TTC549 (cell line): ENCODE measurements around the gene RAPGEF6.

ENCODE experiments used
- FAIRE-seq: peaks from 2 replicates; lab custom pipeline; 2012; peaks lifted over from hg19 to GRCh38; lab: Jason Lieb, UNC

Gene RAPGEF6

DNA sequence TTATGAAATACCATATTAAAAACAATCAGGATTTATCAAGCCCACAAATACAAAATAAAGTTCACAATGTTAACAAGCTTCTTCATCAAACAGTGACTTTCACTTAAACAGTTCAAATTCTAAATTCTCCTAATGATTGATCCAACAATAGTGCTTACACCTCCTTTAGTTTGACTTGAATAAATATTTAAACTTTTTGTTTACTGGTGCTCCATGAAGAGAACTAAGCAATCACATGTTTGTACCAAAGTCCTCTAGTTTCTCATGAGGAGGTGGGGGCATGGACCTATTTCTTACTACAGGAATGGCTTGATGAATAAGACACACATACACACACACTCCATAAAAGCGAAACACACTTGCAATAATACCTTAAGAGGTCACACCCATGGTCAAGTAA is 95.8 kb downstream of the RAPGEF6 start:
- FAIRE-seq = no peak

DNA sequence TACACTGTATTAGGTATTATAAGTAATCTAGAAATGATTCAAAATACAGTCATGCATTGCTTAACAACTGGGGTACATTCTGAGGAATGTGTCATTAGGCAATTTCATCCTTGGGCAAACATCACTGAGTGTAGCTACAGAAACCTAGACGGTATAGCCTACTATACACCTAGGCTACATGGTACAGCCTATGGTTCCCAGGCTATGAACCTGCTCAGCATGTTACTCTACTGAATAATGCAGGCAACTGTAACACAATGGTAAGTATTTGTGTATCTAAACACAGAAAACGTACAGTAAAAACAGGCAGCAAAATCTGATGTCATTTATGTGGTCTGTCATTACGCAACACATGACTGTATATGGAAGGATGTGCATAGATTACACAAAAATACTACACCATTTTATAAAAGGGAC is 96.8 kb downstream of the RAPGEF6 start:
- no peak for FAIRE-seq

DNA sequence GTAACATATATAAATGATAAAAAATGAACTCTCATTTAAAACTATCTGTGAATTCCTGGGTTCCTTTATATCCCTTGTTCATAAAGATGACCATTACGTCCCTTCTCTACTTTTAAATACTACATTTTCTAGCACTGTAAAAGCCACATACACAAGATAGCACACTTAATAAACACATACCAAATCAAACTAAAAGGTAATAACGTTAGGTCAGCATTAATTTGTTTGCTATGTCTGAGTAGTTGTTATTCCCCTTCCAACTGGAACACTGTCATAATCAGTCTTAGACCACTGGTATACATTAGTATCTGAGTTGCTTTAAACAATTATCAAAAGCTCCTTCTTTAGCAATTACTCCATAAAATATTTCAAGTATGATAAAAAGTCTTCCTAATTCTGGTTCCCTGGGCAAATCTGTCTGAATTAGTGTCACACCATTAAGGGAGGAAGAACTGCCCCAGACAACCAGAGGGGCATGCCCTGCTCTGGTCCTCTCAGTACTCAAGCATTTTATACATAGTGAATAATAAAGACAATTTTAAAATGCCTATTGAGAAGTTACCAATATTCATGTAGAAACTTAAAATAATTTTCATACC is 98.1 kb downstream of the RAPGEF6 start:
- no peak for FAIRE-seq

DNA sequence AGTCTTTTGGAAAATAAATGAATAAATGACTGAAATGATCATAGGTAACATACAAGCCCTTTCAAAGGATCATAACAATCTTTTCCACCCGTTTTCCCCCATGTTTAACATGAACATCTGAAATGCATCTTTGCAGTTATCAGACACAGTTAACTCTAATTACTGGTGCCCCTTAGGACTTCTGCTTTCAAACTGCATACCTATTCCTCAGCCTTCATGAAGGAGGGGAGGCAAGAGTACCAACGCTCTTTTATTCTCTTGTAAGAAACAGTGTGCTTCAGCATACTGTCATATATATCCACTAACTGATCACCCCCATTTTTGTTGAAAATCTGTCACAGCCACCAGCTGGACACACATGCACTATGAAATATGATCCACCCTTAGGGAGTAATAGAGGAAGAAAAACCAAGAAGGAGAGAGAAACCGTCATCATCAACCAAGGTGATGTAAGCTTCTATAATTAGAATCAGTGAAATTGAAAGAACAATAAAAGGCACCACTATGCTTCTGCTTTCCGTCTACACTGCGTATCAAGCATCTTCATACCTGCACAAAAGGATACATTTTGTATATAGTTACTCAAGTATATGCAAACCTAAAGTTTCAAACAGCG is 98.7 kb downstream of the RAPGEF6 start:
- no peak for FAIRE-seq

DNA sequence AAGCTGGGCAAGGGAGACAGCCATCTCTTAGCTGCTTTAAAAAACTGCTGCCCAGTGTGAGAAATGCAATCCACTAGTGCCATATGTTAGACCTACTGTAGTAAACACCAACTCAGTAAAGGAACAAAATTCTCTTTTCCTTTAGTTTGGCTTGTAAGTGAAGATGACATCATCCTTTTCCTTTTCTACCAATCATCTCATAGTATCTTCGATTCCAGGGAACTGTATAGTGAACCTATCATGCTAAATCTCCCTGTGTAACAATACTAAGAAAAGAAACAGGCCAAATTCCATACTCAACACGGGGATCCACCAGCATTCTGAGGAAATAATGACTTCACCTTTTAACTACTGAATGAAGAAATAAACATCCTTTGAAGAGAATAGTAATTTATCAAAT is 100.1 kb downstream of the RAPGEF6 start:
- FAIRE-seq = no peak

DNA sequence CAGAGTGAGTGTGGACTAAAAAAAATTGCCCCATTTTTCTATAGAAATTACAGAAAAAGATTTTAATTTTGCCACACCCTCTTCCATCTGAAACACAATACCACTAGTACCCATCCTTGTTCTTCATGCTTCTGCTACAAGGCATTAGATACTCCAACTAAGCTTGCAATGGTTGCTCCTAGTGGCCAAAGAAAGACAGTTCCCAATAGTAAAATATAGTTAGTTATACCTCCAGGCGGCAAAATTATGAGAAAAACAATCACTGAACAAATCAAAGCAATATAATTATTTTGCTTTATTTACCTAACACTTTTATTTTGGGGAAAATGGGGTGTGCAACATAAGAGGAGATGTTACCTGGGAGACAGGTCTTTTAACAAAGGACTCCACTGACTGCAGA is 101.2 kb downstream of the RAPGEF6 start:
- no peak for FAIRE-seq

DNA sequence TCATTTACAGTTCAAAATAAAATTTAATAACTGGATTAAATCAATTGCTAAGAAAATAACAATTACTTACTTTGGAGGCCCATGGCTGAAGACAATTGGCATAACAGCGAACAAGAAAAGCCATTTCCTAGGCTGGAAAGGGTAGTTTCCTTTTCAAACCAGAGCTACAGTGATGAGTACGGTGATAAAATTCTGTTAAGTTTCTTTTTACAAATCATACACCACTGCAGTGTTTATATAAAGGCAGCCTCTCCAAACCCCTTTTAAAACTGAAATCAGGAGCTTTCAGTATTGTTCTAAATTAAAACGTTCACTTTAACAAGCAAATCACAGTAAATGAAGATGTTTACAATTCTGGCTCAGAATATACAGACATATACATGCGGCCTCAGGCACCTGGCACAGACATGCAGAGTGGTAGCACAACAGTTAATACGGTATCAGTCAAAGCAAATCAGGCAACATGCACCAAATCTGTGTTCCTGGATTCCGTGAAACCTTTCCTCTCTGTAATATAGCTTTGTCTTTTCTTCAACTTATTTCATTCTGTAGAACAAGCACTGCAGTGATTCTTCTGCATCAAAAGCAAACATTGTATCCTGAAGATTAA is 102.9 kb downstream of the RAPGEF6 start:
- FAIRE-seq = no peak

DNA sequence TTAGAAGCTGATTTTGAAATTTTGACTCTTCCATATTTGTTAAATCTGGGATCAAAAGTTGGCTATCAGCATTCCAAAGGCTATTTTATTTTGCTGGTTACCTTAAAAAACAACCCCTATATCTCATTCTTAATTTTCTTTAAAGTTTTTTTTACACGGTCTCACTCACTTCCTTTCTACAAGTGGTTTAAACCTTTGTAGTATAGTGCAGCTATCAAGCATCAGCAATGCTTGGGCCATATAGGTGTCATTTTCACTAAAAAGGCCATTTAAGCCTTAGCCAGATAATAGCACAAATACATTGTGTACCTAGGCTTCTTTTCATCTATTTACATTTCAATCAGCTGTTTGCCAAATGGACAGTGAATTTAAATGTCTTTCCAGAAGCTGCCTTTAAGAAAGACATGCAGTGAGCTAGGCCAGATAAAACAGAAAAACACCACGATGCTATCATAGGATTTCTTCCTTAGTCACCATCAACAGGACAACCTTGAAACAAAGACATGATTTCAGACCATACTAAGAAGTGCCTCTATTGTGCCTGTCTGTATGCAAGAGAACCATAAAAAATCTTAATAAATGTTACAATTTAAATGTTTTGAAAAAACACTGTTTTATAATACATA is 104.2 kb downstream of the RAPGEF6 start:
- FAIRE-seq = no peak

DNA sequence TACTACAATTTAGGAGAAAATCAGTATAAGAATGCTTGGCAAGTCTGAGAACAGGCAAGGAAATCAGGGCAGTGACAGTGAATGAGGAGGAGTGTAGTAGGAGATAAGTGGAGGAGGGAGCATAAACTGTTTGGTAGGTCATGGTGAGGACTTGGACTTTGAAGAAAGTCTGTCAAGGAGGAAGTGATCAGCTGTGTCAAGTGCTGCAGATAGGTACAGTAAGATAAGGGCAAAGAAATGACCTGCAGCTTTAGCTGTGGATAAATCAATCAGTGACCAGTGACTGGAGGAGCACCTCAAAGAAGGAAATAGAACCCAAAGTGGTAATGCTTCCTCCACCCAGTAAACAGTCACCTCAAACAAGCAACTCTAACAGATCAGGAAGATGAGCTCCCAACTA is 106.3 kb downstream of the RAPGEF6 start:
- no peak for FAIRE-seq

DNA sequence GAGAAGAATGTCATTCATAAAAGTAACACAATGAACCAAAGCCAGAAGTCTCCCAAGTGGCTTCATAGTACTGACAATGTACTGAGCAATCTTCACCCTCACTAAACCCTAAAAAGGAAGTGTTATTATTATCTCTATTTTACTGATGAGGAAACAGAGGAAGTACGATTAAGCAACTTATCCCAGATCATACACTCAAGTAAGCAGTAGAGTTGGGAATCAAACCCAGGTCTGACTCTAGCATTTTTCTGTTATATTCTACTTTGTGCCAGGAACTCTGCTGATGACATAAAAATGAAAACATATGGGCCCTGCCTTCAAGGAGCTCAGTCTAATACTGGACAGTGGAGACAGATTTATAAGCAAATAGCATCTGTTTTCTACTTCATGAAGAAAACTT is 109.2 kb downstream of the RAPGEF6 start:
- FAIRE-seq = no peak

DNA sequence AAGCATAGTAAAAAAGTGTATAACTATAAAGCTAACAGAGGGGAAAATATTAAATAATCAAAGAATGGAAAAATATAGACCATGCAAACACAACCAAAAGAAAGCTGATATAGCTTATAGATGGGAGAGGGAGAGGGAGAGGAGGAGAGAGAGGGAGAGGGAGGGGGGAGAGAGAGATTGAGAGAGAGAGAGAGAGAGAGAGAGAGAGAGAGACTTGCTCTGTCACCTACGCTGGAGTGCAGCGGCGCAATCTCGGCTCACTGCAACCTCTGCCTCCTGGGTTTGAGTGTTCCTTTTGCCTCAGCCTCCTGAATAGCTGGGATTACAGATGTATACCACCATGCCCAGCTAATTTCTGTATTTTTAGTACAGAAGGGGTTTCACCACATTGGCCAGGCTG is 110.6 kb downstream of the RAPGEF6 start:
- FAIRE-seq = no peak

DNA sequence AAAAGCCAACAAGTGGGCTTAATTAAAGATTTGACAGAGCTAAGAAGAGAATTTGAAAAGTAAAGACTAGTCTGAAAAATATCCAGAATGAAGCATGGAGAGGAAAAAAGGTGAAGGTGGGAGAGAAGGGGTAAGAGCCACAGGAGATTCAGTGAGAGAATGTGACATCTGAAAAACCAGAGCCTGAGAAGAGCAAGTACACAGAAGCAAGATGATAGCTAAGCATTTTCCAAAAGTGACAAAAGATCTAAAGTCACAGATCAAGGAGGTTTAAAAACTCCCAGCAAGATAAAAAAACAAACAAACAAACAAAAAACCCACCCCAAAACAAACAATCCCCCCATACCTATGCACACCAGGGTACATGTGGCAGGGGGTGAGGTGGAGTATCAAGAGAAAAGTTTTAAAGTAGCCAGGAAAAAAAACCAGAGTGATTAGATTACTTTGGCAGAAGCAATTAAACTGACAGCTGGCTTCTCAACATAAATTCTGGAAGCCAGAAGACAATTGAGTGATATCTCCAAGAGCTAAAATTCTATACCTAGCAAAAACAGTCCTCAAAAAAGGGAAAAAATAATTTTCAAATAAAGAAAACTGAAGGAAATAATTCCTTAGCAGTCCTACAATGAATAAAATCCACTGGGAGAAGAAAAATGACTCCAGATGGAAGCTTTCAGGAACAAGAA is 111.4 kb downstream of the RAPGEF6 start:
- no peak for FAIRE-seq

DNA sequence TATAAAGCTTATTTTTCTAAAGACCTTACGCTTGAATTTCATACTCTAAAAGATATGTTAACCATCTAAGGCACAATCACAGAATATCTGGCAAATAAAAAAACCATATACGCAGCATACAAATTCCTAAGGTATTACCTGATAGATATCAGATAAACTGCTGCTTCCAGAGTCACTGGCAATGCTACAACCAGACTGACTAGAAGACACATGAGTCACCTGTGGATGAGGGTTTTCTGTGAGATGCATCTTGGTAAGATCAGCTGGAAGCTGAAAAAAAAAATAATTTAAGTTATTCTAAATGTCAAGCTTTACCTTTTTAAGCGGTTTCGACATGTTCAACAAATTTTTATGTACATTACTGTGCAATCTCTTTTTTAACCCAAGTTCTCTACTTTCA is 113.8 kb downstream of the RAPGEF6 start:
- no peak for FAIRE-seq

DNA sequence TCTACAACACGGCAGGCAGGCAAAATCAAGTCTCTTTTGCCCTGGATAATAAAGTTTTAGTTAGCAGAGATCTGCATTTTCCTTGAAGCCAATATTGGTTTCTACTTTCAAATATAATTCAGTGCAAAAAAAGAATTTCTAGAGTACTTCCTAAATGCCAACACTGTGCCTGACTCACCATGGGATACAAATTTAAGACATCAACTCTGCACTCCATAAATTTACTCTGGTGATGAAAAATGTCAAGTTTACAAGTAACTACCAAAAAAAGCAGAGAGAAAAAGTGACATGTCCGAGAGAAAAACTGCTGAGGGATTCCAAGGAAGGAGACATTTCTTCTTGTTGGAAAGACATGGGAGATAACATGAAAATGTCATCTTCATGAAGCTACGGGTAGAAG is 119.7 kb downstream of the RAPGEF6 start:
- no peak for FAIRE-seq

DNA sequence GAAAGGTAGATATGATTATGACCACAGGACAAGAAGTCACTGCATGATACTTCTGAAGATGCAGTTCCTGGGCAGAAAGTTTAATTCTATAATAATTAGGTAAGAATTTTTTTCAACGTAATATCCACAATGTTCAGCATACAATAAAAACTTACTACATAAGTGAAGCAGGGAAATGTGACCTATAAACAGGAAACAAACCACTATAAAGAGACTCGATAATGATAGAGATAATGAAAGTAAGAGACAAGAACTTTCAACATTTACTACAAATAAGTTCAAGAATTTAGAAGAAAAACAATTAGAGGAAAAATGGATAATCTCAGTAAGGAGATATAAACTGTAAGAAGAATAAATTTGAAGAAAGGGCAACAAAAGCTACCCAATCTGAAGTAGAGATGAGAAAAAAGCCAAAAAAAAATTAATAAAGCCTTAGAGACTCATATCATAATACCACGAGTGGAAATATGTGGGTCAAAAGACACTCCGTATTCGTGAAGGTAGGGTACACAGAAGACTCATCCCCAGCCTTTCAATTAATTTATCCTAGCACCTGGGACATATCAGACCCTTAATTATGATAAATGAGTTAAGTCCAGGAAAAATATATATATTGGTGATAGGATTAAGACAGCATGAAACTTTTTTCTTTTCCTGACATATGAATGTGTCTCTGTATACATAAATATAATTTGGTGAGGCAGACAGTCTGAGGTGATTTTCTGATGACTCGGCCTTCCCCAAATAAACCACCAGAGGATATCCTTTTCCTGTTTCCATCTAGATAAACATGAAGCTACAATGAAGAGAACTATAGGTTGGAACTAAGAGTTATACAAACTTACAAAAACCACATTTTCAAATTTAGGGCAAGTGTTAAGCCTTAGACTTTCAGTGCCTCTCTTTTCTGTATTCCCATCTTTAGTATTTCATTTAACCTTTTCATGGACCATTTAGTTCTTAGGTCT is 120.4 kb downstream of the RAPGEF6 start:
- no peak for FAIRE-seq

DNA sequence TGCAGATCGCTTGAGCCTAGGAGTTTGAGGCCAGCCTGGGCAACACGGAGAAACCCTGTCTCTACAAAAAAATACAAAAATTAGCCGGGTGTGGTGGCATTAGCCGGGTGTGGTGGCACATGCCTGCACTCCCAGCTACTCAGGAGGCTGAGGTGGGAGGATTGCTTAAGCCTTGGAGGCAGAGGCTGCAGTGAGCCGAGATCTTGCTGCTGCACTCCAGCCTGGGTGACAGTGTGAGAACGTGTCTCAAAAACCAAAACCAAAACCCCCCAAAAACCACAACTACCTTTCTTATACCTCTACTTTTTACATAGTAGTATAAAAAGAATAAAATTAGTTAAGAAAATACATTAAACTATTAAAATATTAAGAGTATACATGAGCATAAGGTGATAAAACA is 121.2 kb downstream of the RAPGEF6 start:
- no peak for FAIRE-seq

DNA sequence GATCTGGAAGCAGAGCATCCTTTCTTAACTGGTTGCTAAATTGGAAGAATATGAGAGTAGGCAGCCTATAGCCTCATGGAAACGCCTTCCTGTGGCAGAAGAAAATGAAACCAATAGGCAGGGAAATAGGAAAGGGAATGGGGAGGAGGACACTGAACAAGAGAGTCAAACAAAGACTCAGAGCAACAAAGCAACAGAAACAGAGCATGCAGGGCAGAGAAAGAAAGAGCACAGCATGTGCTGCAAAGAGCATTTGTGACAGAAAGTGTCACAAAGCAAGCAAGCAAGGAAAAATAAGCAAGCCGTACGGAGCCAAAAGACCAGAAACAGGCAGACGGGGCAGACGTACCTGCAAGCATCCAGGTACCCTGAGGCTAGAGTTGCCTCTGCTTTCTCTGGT is 123.1 kb downstream of the RAPGEF6 start:
- no peak for FAIRE-seq

DNA sequence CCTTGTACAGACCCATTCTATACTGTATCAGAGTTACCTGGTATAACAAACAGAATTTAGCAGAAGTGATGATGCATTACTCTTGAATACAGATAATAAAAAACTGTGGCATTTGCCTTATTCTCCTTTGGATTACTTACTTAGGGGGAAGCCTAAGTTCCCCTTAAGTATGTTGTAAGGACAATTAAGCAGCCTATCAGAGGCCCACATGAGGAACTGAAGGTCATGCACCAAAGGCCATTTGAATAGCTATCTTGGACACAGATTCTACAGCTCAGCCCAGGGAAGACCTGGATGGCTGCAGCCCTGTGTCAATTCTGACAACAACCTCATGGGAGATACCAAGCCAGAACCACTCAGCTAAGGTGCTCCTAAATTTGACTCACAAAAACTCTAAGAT is 125.2 kb downstream of the RAPGEF6 start:
- no peak for FAIRE-seq

DNA sequence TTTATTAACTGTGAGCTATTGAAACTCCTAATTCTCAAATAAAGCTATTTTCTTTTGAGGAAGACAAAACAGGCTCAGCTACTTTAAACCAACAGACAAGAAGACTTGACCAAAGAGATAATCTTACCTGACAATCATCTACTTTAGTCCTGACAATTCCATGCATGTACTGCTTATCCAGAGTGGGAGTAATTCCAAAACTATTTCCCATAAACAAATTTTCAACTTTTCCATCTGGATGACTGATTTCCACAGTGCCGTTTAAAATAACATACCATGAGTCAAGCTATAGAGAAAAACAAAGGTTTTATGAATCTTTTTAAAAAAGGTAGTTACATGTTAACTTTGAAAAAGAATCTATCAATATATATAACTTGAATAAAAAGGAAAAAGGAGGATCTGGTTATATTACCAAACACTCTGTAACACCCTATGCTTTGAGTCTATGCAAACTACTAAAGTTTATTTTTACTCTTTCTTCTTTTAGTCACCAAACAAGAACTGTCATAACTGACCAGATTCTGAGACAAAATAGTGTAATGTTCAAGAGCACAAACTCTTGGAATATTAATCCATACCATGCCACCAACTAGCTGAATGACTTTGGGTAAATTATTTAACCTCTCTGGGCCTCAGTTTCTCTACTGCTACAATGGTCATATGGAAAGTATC is 129.7 kb downstream of the RAPGEF6 start:
- no peak for FAIRE-seq

DNA sequence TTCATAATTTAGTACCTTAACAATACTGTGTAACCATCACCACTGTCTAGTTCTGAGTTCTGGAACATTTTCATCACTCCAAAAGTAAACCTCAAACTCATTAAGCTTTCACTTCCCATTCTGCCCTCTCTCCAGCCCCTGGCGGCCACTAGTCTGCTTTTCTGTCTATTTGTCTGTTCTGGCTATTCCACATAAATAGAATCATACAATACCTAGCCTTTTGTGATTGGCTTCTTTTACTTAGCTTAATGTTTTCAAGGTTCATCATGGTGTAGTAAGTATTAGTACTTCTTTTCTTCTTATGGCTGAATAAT is 138.7 kb downstream of the RAPGEF6 start:
- no peak for FAIRE-seq
